HG02973 (cell line): ENCODE data around the gene AKNA.

Experiments
- ATAC-seq: cut with Tn5 transposase; IDR thresholded peaks from one replicate; pipeline ENCODE4 v1.9.1; 2021; ENCODE audit warnings: moderate library complexity; ENCODE audit not compliant: unreplicated experiment

The AKNA gene

DNA sequence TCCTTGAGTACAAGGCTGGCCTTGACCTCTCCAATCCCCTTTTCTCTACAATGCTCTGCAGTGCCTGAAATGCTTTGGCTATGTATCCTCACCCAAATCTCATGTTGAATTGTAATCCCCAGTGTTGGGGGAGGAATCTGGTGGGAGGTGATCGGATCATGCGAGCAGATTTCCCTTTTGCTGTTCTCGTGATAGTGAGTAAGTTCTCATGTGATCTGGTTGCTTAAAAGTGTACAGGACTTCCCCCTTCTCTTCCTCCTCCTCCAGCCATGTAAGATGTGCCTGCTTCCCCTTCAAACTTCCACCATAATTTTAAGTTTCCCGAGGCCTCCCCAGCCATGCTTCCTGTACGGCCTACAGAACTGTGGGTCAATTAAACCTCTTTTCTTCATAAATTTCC is 28.5 kb upstream of the AKNA start:
- no peak for ATAC-seq

DNA sequence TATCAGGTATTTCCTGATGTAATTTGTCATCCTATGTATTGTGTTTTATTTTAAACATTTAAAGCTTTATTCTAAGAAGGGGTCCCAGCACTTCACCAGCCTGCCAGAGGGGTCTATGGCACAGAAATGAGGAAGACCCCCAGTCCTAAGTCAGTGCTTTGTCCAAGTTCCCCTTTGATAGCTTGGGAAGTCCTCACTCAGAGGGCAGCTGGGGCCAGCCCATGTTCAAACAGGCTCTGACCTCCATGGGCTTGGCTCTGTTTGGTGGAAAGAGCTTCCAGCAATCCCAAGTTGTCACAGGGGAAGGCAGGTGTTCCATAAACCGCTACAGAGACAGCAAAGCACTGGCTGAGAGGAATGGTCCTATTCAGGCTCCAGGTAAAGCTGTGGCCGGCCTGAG is 26.6 kb upstream of the AKNA start:
- no peak for ATAC-seq

DNA sequence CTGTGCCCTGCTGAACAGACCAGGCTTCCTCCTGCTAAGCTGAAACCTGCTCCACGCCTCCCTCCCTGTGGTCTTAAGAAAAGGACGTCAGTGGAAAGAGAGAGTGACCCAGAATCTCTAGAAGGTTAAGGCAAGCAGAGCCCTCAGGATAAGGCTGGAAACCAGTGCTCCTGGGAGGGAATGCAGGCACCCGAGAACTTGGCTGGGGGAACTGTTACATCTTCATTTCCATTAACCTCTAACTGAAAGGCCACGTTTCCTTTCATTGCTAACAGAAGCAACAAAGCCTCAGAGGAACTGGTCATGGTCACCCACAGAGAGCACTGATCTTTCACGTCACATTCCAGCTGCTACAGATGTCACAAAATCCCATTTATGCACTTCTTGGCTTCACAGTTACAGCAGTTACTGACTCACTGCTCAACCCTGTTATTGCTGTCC is 26.1 kb upstream of the AKNA start:
- no peak for ATAC-seq

DNA sequence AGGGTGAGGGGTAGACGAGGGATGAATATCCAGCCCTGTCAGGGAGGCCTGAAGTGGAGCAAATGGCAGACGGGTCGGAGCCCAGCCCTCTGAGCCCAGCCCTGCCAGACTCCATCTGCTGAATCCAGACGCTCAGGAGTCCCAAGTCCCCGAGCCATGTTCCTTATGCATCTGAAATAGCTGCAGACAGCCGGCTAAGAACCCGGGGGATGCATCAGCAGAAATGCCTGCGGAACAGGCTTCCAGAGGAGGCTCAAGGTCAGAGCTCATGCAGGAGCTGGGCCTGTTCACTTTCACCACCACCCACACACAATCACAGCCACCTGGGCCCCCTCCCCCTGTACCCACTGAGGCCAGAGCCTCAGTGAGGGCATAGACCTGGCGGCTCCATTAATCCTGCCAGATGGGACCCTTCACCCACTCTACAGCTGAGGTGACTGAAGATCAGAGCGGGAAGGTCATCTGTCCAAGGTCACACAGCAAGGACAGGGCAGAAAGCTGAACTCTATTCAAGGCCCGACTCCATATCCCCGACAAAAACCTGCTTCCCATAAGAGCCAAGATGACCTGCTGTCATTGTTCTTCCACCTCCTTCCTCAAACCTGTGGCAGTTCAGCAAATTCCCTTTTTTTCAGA is 24.4 kb upstream of the AKNA start:
- no peak for ATAC-seq

DNA sequence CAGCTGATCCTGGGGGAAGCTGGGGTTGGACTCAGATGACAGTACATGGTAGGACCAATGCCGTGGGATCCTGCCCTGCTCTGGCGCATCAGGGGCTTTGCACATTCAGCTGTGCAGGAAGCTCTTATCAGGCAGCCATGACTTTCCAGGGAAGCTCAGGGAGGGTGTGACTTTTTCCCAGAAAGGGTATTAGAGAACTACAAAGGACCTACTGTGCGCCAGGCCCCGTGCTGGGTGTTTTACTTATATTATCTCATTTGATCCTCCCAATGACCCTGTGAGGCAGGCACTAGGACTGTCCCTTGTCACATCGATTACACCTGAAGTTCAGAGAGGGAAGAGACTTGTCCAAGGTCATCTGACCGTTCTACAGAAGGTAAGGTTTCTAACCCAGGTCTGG is 23.7 kb upstream of the AKNA start:
- ATAC-seq: no peak

DNA sequence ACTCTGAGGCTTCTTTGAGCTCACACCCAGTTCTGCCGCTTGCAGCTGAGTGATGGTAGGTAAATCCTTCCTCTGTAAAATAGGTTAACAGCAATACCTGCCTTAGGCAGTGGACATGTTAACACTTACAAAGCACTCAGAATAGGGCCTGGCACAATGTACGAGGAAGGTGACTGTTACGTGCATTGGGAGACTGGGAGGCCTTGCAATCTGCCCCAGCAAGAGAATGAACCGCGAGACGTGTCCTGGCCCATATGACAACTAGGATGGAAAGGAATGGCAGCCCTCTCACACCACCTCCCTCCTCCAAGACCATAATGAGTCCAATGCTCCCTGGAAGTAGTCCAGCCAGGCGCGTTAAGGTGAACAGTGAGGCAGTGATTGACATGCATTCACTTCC is 23.1 kb upstream of the AKNA start:
- no peak for ATAC-seq

DNA sequence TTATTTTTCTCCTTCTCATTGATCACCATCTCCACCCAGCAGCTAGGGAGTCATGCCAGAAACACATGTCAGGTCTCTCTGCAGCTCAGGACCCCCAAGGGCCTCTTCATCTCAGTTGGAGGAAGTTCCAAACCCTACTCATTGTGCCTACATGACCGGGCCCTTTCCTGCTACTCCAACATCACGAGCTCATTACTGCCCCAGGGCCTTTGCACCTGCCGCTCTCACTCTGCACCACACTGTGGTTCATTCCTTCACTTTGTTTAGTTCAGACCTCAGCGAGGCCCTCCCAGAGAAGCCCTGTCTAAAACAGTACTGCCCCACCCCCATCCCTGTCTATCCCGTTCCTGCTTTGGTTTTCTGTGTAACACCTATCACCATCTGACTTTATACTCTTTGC is 22.1 kb upstream of the AKNA start:
- ATAC-seq: no peak

DNA sequence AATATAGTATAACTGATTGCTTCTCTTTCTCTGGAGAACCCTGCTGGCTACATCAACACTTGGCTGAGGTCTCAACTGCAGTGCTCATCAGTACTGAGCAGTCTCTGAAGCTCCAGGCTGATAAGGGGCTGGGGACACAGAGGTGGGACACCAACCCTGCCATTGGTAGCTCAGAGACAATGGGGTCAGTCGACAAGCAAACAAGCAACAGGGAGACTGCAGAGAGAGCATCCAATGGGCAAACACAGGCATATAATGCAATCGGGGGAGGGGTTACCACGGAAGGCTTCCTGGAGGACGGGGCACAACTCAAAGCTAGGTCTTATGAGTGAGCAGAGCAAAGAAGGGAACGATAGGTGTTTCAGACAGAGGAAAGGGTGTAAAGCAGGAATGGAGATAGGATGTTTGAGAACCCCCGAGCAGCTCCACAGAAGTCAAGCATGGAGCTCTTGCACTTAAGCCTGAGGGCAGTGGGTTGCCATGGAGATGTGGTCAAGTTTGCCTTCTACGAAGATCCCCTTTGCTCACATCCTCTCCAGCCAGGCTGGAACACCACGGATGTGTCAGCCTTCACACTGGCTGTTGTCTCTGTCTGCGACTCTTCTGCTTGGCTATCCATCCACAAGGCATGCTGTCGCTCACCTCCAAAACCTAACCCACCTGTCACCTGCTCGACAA is 21.5 kb upstream of the AKNA start:
- ATAC-seq: no peak

DNA sequence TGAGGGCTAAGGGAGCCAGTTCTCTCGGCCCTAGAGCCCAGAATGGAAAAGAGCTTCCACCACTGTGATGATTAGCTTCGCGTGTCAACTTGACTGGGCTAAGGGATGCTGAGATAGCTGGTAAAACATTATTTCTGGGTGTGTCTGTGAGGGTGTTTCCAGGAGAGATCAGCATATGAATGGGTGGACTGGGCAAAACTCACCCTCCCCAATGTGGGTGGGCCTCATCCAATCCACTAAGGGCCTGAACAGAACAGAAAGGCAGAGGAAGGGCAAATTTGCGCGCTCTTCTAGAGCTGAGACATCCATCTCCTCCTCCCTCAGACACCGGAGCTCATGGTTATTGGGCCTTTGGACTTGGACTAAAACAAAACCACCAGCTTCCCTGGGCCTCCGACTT is 20.9 kb upstream of the AKNA start:
- ATAC-seq: no peak

DNA sequence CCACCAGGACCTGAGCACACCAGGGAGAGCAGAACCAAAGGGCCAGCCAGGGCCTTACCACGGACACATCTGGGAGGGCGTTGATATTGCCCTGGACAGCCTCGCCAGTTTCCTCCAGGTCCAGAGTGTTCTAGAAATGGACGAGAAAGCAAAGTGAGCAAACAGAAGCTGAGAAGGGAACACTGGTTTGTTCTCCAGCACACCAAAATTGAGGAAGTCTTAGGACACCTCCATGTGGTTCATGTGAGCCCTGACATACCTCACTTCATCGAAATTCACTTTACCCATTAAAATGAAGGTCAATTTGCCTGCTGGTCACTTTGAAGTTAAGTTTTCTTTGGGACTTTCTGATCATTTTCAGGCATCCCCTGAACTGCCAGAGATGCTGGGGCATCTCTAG is 20.1 kb upstream of the AKNA start:
- ATAC-seq: no peak

DNA sequence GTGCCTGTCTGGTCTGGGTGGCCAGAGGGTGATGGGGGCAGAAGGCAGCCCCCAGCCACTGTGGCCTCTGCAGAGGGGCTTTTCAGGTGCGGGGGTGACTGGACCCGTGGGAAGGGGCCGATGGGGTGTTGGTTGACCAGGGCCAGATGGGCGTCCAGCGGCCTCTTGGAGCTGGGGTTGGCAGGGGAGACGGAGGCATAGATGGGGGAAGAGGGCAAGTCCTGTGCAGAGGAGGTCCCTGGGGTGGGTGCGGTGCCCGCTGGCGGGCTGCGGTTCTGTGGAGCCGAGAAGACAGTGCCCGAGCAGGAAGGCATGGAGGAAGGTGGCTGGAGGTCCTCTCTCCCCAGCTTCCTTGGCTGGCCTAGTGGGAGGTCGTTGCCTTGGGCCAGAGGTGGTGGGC is 18.7 kb upstream of the AKNA start:
- no peak for ATAC-seq

DNA sequence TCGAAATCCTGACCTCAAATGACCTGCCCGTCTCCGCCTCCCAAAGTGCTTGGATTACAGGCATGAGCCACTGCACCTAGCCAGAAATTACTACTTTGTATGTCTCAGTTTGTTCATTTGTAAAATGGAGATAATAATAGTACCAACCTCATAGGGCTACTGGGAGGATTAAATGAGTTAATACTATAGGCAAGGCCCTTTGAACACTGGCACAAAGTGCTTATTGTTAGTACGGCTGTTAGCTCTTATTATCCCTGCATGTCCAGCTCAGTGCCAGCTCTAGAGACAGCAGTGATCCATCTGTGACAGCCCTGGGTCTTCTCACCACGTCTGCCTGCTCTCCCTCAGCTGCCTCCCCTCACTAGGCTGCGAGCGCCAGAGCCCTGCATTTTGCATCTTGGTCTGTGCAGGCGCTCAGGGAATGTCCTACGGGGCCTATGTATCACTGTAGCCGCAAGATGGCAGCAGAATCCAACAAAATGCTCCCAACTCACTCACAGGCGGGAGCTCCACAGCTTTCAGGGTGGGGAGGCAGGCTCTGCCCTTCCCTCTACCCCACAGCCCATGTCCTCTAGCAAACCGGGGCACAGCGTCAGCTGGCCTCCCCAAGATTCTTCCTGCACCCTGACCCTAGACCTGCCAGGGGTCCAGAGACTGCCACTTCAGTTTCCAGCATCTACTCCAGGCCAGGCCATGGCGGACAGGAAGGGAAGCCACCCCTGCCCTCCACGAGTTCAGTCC is 17.7 kb upstream of the AKNA start:
- ATAC-seq: peak; percentile 88

DNA sequence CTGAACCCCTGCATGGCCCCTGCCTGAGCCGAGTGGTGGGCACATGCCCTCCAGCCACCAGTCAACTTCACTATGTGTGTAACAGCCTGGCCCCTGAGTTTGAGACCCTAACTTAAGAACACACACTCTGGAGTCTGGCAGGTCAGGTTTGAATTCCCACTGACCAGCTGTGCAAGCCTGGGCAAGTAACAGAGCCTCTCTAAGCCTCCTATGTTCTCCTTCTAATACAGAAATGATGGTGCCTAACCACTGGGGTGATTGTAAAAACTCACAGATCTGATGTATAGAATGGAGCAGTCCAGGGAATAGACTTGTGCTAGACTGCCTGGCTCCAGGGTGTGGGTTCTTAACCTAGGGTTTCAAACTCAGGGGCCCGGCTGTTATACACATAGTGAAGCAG is 16.7 kb upstream of the AKNA start:
- ATAC-seq: no peak

DNA sequence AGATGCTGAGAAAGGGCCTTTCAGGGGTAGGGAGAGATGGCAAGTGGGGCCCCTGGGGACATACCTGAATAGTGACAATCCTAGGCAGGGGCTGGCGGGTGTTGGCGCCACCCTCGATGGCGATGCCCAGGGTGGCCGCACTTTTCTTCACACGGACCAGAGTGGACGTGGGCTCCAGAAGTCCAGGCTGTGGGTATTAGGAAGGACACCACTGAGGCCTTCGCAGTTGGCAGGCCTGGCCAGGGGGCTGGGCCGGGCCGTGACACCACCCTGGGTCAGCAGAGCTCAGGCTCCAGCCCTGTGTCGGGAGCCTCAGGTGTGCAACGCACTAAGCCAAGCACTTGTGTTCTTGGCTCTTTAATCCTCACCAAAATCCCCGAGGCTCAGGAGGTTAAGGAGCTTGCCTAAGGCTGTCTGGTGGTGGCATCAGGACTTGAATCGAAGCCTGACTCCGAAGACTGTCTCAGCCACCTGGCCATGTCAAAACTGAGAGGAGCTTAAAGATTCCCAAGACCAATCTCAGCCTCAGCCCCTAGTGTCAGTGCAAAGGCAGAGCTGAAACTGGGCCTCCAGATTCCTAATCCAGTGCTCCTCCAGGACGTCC is 15.5 kb upstream of the AKNA start:
- no peak for ATAC-seq

DNA sequence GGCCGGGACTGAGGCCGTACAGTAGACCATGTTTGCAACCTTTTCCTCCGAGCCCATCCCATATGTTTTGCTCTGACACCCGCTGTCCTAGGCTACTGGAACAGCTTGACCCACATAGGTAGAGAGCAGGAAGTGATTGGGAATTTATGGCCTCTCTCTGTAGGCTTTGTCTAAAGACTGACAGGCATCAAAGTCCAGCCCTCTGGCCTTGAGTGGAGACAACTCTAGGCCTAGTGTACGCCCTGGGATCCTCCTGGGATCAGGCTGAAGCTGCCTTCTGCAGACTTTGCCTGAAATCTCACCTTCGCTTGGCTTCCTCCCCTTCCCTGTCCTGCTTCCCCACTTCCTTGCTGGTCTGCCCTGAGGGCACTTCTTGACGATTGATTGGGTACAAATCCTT is 13.6 kb upstream of the AKNA start:
- no peak for ATAC-seq

DNA sequence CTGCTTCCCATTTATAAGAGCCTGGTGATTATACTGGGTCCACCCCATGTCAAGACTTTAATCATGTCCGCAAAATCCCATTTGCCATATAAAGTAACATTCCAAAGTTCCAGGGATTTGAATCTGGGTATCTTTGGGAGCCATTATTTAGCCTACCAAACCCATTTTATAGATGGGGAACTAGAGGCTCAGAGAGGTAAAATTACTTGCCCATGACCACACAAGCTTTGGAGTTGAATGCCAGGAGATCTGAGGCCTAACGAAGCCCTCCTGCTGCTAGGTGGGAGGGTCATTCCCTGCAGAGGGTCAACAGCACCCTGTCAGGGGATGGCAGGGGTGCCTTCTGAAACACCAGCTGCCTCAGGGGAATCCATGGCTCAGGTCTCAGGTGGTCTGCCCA is 13.0 kb upstream of the AKNA start:
- ATAC-seq: no peak

DNA sequence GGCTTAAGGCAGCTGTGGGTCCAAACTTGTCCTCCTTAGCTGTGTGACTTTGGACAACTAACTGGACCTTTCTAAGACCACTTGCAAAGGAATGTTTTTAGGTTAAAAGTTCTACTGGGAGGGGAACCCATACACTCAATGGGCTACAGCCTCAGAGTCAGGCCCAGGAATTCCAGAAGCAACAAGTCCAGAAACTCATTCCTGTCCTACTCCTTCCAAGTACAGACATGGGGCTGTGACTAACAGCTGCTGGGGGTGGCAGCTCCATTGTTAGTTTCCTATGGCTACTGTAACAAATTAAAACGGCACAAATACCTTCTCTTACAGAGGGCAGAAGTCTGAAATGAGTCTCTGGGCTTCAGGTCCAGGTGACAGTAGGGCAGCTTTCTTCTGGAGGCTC is 12.4 kb upstream of the AKNA start:
- no peak for ATAC-seq

DNA sequence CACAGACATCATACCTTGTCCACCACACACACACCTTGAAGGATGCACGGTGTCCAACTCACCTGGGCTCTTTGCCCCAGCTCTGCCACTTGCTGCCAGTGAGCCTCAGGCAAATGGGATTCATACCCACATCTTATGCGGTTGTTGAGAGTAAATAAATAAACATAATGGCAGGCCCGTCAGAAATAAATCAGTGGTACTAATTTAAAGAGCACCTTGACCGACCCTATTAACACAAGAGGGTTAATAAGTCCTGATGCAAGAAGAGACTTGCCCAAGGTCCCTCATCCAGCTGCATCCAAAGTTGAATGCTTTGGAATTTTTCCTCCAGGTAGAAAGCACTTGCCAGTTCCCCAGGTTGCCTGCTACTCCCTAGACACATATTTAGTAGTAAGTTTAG is 11.6 kb upstream of the AKNA start:
- ATAC-seq: no peak

DNA sequence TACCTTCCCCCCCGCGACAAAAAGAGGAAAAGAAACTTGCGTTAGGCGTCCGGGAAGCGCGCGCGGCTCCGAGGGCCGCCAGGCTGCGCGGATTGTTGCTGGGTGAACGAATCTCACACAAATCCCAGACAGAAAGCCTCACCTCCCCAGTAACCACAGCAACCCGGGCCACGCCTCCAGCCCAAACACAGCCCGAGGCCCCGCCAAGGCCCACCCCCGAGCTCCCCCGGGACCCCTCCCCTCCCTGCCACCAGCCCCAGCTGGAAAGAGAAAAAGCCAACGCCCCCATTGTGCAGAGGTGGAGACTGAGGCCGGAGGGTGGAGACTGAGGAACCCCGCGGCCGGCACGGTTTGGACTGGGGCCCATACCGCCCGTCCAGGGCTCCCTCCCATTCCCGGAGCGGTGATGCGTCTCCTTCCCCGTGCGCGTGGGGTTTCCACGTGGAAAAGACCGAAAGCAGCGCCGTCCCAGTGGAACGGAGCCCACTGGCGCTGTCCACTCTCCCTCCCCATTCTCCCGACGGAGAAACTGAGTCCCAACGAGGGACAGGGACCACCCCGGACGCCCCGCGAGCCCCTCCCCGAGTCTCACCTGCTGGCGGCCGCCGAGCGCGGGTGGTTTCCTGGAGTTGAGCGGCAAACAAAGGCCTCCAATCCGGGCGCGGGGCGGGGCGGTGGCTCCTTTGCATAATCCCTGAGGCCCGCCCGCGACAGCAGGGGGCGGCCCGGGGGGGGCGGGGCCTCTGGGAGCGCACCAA is 10.2 kb upstream of the AKNA start:
- ATAC-seq: peak; percentile 75

DNA sequence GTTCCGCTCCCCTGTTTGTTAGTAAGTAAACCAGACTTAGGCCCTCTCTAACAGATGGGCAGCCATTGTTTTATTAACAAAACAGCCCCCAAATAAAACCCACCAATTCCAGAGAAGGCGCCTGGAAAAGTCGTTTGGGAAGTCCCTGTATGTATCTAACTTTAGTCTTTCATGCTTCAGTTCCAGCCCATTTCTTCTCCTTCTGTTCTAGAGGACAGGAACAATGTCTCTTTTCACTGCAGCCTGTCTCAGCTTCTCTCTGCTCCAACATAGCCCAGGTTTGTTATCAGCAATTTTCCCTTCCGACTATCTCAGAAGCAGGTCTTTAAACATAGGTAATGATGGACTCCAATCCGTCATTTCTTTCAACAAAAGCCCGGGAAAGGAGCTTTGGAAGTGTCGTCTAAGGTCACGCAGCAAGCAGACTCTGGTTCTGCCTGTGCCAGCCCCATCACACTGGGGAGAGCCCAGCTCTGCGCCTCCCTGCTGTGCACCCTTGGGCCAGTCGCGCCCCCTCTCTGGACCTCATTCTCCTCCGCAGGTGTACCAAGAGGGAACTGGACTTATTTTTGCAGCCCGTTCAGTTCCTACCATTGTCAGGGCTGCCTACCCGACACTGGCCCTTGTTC is 9.6 kb upstream of the AKNA start:
- ATAC-seq: no peak
